Progenitor cell of endocrine pancreas (in vitro differentiated cells): ENCODE measurements around the gene KCNC4. TPM values are rescaled to one million over a fixed set of nuclear protein-coding genes. Genes with fewer than 3 reads are reported as not detected.

Experiments
- DNase-seq: peaks from one replicate; pipeline ENCODE4 v3.0.0; 2021; ENCODE audit warnings: low spot score; ENCODE audit not compliant: unreplicated experiment
- H3K27ac Mint-ChIP-seq: 2 replicates; pipeline ENCODE4 v1.8.0; 2021; ENCODE audit warnings: mild to moderate bottlenecking, moderate library complexity, mixed read lengths
- H3K27me3 Mint-ChIP-seq: 2 replicates; pipeline ENCODE4 v1.8.0; 2021; ENCODE audit warnings: mixed read lengths
- H3K36me3 Mint-ChIP-seq: 2 replicates; pipeline ENCODE4 v1.8.0; 2022; ENCODE audit warnings: mixed read lengths; ENCODE audit not compliant: insufficient read depth
- H3K4me1 Mint-ChIP-seq: 2 replicates; pipeline ENCODE4 v1.8.0; 2021; ENCODE audit warnings: low read depth, mixed read lengths
- H3K4me3 Mint-ChIP-seq: 2 replicates; pipeline ENCODE4 v1.8.0; 2021; ENCODE audit warnings: low read depth, mild to moderate bottlenecking, moderate library complexity, mixed read lengths
- H3K9me3 Mint-ChIP-seq: 2 replicates; pipeline ENCODE4 v1.8.0; 2021; ENCODE audit warnings: low read depth, mixed read lengths
- CTCF ChIP-seq: fragments of 200-600 bp; sonication (generic); IDR thresholded peaks from one replicate; pipeline ENCODE4 v1.5.0; 2021; ENCODE audit warnings: antibody characterized with exemption, mild to moderate bottlenecking; ENCODE audit not compliant: unreplicated experiment
- total RNA-seq: library from RNA; stranded (reverse); gene quantifications from 2 replicates; pipeline ENCODE4 v1.2.1, GENCODE V29; 2021

KCNC4 gene
- total RNA-seq, 1 donor from 2014 or later: 1.5 TPM

- Mint-ChIP-seq H3K36me3 (no peaks in the 10 kb centered on the region), H3K9me3 (no peaks in the 10 kb centered on the region), H3K27me3 (peaks cover 57% of the 10 kb centered on the region), H3K4me3 (no peak overlapping the region), H3K27ac (no peak overlapping the region), H3K4me1 (peaks cover 17% of the 10 kb centered on the region)
- DNase-seq: no peak
- TF ChIP-seq CTCF: no peak
These were observed 30.5 kb downstream of the KCNC4 start for GRCh38 chr1:110240476-110241210.

GRCh38 chr1:110241516-110241915, 31.4 kb downstream of the KCNC4 start:
- Mint-ChIP-seq H3K27me3 (peaks cover 65% of the 10 kb centered on the region), H3K4me3 (no peak overlapping the region), H3K9me3 (no peaks in the 10 kb centered on the region), H3K36me3 (no peaks in the 10 kb centered on the region), H3K4me1 (peaks cover 9% of the 10 kb centered on the region), H3K27ac (no peak overlapping the region)
- TF ChIP-seq CTCF: no peak
- DNase-seq: no peak

- Mint-ChIP-seq H3K9me3 (no peaks in the 10 kb centered on the region), H3K4me1 (peaks cover 7% of the 10 kb centered on the region), H3K27ac (no peak overlapping the region), H3K4me3 (no peak overlapping the region), H3K27me3 (peaks cover 71% of the 10 kb centered on the region), H3K36me3 (no peaks in the 10 kb centered on the region)
- no peak for TF ChIP-seq CTCF
- DNase-seq: no peak
These were observed 31.9 kb downstream of the KCNC4 start for GRCh38 chr1:110242062-110242461.

GRCh38 chr1:110242731-110243130, 32.6 kb downstream of the KCNC4 start:
- H3K27ac Mint-ChIP-seq: no peak overlapping the region
- H3K9me3 Mint-ChIP-seq: no peaks in the 10 kb centered on the region
- H3K4me3 Mint-ChIP-seq: no peak overlapping the region
- DNase-seq: no peak
- H3K27me3 Mint-ChIP-seq: peaks cover 71% of the 10 kb centered on the region
- TF ChIP-seq CTCF: no peak
- no peaks in the 10 kb centered on the region for H3K36me3 Mint-ChIP-seq
- H3K4me1 Mint-ChIP-seq: peaks cover 7% of the 10 kb centered on the region

GRCh38 chr1:110243146-110243545, 33.0 kb downstream of the KCNC4 start:
- H3K27ac Mint-ChIP-seq: no peak overlapping the region
- no peaks in the 10 kb centered on the region for H3K9me3 Mint-ChIP-seq
- TF ChIP-seq CTCF: no peak
- H3K4me3 Mint-ChIP-seq: no peak overlapping the region
- peaks cover 7% of the 10 kb centered on the region for H3K4me1 Mint-ChIP-seq
- no peaks in the 10 kb centered on the region for H3K36me3 Mint-ChIP-seq
- H3K27me3 Mint-ChIP-seq: peaks cover 71% of the 10 kb centered on the region
- DNase-seq: no peak
